Fibroblast of skin of left biceps (primary cell): Measurements from ENCODE around the gene PPP2R5A.

Experiments
- DNase-seq, 2 experiments: peaks; one replicate each; pipeline ENCODE4 v3.0.0-alpha.2; 2013; ENCODE audit warnings: low read depth in 2 of 2

PPP2R5A gene

DNA sequence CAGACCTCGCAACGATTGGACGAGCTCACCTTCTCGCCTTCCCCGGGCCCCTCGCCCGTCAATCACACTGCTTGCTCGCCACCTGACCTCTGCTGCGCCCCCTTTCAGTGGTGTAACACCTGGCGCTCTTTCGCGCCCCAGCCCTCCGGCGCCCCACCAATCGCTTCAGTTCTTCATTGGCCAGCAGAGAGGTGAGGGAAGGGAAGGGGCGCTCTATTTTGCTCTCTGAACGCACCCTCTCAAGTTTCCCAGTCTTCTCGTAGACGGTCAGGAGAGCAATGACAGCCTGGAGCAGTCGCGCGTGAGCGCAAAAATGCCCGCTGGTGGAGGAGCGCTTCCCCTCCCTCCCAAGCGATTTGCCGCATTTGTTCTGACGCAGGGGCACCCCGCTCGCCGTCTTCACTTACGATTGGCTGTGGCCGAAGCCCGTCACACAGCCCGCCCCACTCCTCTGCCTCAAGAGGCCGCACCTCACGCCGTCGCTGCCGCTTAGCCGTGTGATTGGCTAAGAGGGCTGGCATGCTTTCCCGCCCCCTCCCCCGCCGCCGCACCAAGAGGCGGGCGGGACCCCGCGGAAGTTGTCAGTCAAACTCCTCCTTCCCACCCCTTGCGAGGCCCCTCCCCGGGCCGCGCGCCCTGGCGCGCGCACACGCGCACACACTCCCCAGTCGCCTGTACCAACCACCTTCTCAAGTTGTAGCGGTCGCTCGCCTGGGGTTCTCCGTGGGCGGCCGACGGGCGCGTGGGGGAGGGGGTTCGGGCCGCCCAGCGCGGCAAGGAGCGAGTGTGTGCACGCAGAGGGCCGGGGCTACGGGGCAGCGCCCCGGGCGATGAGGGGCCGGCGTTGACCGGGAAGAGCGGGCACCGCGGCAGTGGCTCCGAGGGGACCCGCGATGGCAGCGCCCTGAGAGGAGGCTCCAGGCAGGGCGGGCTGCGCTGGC is at the start of gene PPP2R5A:
Gene PPP2R5A, plus strand, starts transcription at position 667 of the 941 bp plus-strand sequence. CDS start 701 bp downstream, outside the sequence.
- DNase-seq, result peak; percentile 98

DNA sequence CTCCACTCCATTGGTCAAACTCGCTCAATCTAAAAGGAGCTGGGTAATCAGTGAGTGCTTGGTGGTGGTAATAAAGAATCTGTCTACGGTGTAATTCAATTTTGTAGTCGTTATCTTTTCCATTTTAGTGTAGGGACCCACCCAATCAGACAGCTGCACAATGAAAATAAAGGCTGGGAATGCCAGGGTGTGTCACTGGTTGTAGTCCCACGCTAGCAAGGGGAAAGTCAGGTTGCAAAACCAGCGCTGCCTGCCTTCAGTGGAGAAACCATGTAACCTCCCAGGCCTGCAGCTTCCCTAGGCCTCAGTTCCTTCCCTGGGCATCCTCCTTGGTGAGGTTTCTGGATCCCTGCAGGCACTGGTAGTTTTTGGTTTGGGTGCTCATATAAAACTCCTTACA is 49.4 kb upstream of the PPP2R5A start:
- no peak for DNase-seq

GRCh38 chr1:212236664-212237220 is 48.5 kb upstream of the PPP2R5A start:
- no peak for DNase-seq

- no peak for DNase-seq
These were observed 47.6 kb upstream of the PPP2R5A start for GRCh38 chr1:212237651-212238050.

DNA sequence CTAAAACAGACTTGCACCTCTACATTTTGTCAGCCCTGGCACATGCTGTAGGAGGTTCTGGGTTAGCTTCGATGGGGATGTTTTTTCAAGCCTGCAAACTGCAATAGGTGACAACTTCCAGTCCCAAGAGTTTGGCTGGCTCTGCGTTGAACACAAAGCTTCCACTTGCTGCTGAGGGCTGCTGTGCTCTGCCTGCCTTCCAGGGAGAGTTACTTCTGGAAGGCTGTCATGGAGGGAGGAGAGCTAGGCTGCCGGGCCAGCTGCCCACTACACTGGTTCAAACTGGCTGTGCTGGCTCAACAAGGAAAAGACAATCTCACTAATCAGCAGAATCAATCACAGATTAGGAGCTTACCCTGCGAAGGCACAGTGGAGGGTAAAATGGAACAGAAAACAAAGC is 46.7 kb upstream of the PPP2R5A start:
- no peak for DNase-seq

GRCh38 chr1:212241501-212241900 is 43.7 kb upstream of the PPP2R5A start:
- DNase-seq, result no peak

DNA sequence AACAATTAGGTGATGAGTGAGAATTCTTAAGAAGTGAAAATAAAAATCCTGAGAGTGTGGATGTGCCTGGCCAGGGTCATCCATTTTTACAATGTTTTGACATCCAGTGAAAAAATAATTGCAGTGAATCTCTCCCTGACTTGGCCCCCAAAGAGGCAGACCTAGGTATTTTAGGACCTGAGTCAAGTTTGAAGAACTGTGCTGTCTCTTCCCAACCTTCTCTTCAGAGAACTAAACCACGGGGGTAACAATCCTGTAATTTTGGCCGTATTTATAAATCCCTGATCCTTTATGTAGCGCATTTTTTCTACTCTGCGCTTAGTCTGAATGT is 43.3 kb upstream of the PPP2R5A start:
- DNase-seq, result no peak

- no peak for DNase-seq
These were observed 42.8 kb upstream of the PPP2R5A start for GRCh38 chr1:212242288-212242984.

- no peak for DNase-seq
These were observed 42.3 kb upstream of the PPP2R5A start for GRCh38 chr1:212242985-212243308.

DNA sequence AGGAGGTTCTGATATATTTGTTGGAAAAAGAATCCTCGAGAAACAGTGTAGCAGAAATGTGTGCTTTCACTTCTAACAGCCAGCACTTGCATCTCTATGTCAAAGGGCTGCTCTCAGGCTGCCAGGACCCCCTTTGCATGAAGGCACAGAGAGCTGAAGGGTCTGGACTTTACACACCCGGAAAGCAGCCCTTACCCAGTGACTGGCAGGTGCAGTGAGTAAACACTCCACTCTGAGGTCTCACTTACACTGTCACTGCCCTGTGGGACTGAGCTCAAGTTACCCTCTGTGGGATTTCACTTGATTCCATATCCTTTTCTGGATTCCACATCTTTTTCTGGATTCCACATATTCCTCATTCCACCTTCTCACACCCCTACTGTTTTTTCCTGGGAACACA is 40.8 kb upstream of the PPP2R5A start:
- DNase-seq, result no peak

DNA sequence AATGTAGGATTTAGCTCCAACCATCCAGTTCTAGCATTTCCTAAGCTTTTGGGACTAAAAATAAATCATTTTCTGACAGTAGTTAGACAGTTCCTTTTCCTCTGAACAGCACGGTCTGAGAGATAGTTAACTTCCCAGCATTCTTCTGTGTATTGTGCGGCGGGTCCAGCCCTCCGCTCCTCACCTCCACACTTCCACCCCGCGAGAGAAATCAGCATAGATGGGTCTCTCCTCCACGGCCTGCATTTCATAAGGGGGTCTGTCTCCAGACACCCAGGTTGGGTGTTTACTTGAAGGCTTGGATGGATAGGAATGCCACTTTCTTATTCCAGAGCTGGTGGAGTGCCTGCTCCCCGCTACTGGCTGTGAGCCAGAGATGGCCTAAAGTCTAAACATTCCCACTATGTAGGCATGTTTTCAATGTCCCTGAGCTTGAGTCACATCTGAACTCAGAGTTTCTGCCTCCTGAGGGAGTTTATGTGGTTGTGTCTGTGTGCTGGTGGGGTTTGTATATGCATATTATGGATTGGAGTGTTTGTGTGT is 38.0 kb upstream of the PPP2R5A start:
- DNase-seq, result no peak

GRCh38 chr1:212247988-212248387 is 37.2 kb upstream of the PPP2R5A start:
- no peak for DNase-seq

DNA sequence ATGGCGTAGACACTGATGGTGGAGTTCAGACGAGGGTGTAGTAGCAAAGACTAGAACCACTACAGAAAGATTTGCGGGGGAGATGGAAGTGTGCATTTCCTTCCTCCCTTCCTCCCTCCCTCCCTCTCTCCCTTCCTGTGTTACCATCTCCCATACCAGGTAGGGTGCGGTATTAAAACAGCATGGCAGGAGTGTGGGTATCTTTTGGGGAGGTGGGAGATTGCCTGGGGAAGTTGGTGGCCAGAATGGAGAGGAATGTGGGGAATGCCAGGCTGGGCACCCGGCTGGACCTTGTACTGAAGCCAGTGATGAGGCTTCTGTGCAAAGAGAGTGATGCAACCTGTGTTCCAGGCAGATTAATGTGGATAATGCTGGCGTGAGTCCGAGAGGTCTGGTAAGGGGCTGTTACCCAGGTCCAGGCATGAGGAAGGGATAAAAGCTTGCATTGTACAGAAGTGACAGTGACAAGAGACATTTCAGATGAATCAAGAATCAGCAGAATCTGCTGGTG is 30.3 kb upstream of the PPP2R5A start:
- no peak for DNase-seq

DNA sequence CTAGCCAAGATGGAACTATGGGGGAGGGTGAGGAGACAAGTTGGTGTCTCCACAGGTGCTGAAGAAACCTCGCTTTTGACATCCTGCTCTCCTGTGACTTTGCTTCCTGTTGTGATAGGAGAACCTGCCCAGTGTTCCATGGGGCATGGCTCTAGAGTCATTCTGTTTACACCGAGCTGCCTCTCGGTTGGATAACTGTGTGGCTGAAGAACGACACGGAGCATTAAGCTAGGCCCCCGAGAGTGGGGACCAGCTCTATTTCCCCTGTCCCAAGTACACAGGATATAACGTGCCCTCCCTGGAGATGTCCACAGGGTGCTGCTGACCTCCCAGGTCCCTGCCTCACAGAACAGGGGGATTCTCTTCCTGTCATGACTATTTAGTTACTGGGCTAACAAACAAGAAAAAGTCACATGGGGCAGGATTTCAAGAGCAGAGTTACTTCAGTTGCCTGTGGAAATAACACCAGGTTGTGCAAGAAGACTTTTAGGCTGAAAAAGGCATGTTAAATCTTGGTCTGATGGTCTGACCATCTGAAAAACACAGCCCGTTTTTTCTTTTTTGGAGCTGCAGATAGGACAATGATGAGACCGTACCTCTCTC is 29.4 kb upstream of the PPP2R5A start:
- no peak for DNase-seq

- no peak for DNase-seq
These were observed 28.8 kb upstream of the PPP2R5A start for GRCh38 chr1:212256369-212256768.

DNA sequence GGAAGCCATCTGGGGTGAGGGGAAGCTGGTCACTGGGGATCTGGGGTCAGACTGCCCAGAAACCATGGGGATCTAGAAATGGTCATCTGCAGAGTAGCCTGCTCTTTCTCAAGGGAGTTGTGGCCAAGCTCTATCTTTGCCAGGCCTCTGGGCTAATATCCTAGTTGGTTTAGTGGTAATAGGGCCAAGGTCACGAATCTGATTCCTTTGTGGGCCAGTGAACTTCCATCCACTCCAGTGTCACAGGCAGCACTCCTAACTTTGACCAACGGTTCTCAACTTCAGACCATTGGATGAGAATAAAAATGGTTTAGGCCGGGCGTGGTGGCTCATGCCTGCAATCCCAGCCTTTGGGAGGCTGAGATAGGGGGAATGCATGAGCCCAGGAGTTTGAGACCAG is 28.1 kb upstream of the PPP2R5A start:
- no peak for DNase-seq

GRCh38 chr1:212259693-212260480 is 25.3 kb upstream of the PPP2R5A start:
- no peak for DNase-seq

- no peak for DNase-seq
These were observed 24.5 kb upstream of the PPP2R5A start for GRCh38 chr1:212260557-212261355.

- DNase-seq, result no peak
These were observed 23.8 kb upstream of the PPP2R5A start for GRCh38 chr1:212261361-212261929.

GRCh38 chr1:212267017-212267416 is 18.2 kb upstream of the PPP2R5A start:
- DNase-seq, result no peak
